GM12801 (cell line): ENCODE measurements around the gene CALB2.

ENCODE experiments used
- TF ChIP-seq, protein P1 (sequence below): IDR thresholded peaks from one replicate; pipeline ENCODE4 v1.5.1; 2011; ENCODE audit warnings: control low read depth; ENCODE audit not compliant: insufficient read length; ENCODE audit errors: extremely low read depth

Gene CALB2

DNA sequence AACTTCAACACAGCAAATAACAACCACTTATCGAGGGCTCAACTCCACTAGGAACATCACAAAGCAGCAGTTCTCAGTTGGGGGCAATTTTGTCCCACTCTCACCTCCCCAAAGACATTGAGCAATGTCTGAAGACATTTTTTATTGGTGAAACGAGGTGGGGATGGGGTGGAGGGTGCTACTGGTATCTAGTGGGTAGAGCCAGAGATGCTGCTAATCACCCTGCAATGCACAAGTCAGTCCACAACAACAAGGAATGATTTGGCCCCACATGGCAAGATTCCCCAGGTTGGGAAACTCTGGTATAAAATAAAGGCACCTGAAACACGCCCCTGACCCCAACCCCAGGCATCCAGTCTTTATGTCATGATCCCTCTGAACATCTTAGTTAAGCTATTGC, 50.0 kb downstream of the CALB2 start:
- TF ChIP-seq, protein P1, sequence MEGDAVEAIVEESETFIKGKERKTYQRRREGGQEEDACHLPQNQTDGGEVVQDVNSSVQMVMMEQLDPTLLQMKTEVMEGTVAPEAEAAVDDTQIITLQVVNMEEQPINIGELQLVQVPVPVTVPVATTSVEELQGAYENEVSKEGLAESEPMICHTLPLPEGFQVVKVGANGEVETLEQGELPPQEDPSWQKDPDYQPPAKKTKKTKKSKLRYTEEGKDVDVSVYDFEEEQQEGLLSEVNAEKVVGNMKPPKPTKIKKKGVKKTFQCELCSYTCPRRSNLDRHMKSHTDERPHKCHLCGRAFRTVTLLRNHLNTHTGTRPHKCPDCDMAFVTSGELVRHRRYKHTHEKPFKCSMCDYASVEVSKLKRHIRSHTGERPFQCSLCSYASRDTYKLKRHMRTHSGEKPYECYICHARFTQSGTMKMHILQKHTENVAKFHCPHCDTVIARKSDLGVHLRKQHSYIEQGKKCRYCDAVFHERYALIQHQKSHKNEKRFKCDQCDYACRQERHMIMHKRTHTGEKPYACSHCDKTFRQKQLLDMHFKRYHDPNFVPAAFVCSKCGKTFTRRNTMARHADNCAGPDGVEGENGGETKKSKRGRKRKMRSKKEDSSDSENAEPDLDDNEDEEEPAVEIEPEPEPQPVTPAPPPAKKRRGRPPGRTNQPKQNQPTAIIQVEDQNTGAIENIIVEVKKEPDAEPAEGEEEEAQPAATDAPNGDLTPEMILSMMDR = no peak

DNA sequence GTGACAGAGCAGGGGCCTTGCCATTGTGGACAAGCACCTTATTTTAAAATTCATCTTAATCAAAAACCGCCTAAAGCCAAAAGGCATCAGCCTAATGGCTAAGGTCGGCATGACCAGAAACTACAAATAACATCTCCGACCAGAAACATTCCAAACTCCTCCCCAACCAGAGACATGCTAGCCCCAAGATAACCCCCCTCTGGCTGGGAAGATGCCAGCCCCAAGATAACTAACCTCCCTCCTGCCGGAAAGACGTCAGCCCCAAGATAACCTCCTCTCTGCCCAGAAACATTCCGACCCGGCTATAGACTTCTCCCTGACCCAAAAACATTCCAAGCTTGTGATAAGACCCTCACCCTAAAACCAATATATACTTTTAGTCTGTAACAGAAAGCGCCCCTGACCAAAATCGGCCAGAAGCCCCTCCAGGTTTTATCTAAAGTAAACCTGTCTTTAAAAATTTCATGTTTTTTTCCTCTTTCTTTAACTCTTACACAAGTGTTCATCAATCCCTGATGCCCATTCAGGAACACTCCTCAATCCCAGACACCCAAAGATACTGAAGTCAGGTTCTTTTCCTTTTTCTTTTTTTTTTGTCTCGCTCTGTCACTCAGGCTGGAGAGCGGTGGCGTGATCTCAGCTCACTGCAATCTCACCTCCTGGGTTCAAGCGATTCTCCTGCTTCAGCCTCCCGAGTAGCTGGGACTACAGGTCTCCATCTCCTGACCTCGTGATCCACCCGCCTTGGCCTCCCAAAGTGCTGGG, 50.7 kb downstream of the CALB2 start:
- TF ChIP-seq, protein P1 = no peak

DNA sequence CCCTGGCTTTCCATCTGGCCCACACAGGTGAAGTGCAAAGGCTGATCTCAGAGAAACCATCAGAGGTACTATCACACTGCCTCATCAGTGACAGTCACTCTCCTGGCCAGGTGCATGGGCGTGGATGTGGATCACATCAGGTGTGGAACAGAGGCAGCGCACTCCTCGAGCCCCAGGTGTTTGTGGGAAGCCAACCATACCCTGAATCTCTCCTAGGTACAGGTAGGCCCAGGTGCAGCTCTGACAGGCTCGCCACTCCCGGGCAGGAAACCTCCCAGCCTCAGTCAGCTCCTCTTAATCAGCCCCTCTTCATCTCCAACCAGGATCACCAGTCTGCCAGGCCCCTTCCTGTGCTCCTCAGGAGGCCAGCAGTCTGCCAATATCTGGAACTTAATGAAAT, 51.6 kb downstream of the CALB2 start:
- TF ChIP-seq, protein P1 = no peak

DNA sequence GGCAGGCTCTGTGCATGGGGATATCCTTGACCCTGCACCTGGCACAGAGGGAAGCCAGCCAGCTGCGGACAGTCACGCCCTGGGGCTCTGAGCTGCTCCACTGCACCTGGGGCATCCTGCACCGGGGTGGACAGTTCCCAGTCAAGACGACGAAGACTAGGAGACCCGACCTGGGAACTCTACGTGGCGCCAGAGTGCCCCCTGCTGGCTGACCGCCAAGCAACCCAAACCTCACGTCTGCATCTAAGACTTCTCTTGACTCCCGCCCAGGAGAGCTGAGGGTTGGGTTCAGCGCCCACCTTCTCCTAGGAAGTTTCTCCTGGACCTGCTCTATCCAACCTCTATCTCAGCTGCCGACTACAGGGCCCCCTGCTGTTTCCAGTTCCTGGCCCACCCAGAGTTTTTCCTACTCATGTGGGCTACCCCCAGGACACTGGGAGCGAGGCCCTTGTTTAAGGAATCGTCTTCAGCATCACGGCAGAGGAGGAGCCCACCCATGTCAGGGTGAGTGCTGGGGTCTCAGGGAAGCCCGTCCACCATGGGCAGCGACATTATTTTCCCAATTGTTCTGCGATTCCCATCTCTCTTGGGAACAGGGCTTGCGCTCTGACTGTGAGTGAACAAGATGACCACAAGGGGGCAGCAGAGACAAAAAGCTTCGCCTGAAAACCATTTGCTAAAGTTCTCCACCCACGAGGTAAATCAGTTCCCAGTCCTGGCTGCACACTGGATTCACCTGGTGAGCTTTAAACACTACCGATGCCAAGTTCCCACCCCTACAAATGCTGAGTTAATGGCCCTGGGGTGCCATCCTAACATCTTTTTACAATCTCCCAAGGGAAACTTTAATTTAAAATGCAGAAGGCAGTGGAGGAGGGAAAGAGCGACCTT, 54.0 kb downstream of the CALB2 start:
- TF ChIP-seq, protein P1 = no peak

DNA sequence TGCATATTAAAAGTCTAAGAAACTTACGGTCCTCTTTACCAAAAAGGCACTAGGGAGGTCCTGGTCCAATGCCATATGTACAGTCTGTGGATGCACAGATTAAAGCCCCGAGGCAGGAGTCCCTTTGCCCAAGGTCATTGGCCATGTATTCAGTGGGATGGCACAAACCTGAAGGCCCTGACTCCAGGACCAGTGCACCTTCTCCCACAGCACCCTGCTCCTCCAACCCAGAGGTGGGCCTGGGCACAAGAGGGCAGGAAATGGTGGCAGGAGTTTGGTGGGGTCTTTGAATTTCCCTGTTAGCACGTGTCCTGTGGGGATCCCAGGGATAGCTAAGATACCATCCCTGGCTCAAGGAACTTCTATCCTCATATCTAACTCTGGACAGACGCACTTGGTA, 54.8 kb downstream of the CALB2 start:
- TF ChIP-seq, protein P1 = no peak

DNA sequence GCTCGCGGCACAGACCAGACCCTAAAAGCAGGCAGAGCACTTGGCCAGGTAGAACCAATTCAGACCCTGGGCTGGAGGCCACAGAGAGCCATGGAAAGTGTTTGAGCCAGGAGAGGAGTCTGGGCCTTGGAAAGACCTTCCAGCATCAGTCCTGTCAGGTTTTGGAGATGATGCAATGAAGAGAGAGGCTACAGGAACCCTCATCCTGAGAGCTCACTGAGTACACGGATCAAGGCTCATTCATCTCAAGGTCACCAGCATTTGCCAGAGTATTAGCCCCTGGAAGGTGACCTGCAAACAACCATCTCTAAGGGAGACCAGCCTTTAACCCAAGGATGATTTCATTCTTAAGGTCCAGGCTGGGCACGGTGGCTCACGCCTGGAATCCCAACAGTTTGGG, 55.5 kb downstream of the CALB2 start:
- TF ChIP-seq, protein P1 = no peak

DNA sequence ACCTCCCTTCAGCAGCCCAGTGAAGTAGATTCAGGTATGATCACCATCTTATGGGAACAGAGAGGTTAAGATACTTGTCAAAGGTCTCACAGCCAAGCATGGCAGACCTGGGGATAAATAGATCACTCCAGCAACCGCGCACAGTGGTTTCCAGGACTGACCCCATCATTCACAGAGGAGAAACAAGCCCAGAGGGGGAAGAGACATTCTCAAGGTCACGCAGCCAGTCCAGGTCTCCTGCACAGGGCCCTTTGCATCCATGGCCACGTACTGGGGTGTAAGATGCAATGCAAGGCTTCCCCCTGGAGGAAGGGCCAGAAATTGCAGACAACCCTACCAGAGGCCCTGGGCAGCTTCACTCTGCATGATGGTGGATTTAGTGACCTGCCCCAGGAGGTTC, 63.4 kb downstream of the CALB2 start:
- TF ChIP-seq, protein P1 = no peak
